GM23248 (cell line): ENCODE measurements around the gene DCUN1D3. TPM values are rescaled to one million over a fixed set of nuclear protein-coding genes. Genes with fewer than 3 reads are reported as not detected.

ENCODE experiments used
- DNase-seq: peaks from one replicate; pipeline ENCODE4 v3.0.0-alpha.2; 2015
- H2AFZ ChIP-seq: fragments of 200-600 bp; sonication (generic); 2 replicates; pipeline ENCODE4 v1.6.1; 2016; ENCODE audit warnings: antibody characterized with exemption
- H3F3A ChIP-seq: fragments of 200-600 bp; sonication (generic); 2 replicates; pipeline ENCODE4 v1.6.1; 2016; ENCODE audit warnings: mild to moderate bottlenecking, antibody characterized with exemption, mixed run types; ENCODE audit not compliant: insufficient read depth
- H3K27ac ChIP-seq: fragments of 200-600 bp; sonication (generic); 2 replicates; pipeline ENCODE4 v1.5.1; 2016; ENCODE audit warnings: mild to moderate bottlenecking
- H3K27me3 ChIP-seq: fragments of 200-600 bp; sonication (generic); replicated peaks from 2 replicates; pipeline ENCODE4 v1.6.1; 2016; ENCODE audit warnings: mild to moderate bottlenecking; ENCODE audit not compliant: insufficient read depth
- H3K36me3 ChIP-seq: fragments of 200-600 bp; sonication (generic); 2 replicates; pipeline ENCODE4 v1.6.1; 2016; ENCODE audit warnings: low read depth, mild to moderate bottlenecking
- H3K4me1 ChIP-seq: fragments of 200-600 bp; sonication (generic); 2 replicates; pipeline ENCODE4 v1.6.1; 2016; ENCODE audit warnings: mild to moderate bottlenecking; ENCODE audit not compliant: insufficient read depth
- H3K4me2 ChIP-seq: fragments of 200-600 bp; sonication (generic); one replicate; pipeline ENCODE4 v1.6.1; 2016; ENCODE audit warnings: mild to moderate bottlenecking; ENCODE audit not compliant: unreplicated experiment
- H3K4me3 ChIP-seq: fragments of 200-600 bp; sonication (generic); 2 replicates; pipeline ENCODE4 v1.5.1; 2016; ENCODE audit warnings: mild to moderate bottlenecking
- H3K79me2 ChIP-seq: fragments of 200-600 bp; sonication (generic); 2 replicates; pipeline ENCODE4 v1.6.1; 2016; ENCODE audit warnings: mild to moderate bottlenecking; ENCODE audit not compliant: insufficient read depth
- H3K9ac ChIP-seq: fragments of 200-600 bp; sonication (generic); 2 replicates; pipeline ENCODE4 v1.6.1; 2016; ENCODE audit warnings: mild to moderate bottlenecking
- H3K9me2 ChIP-seq: fragments of 200-600 bp; sonication (generic); 2 replicates; pipeline ENCODE4 v1.6.1; 2016; ENCODE audit warnings: mixed run types, mild to moderate bottlenecking, moderate library complexity; ENCODE audit not compliant: insufficient read depth
- H3K9me3 ChIP-seq: fragments of 200-600 bp; sonication (generic); one replicate; pipeline ENCODE4 v1.6.1; 2017; ENCODE audit warnings: low read depth
- H4K20me1 ChIP-seq: fragments of 200-600 bp; sonication (generic); 2 replicates; pipeline ENCODE4 v1.6.0; 2016; ENCODE audit not compliant: insufficient read depth
- EZH2 ChIP-seq: fragments of 200-600 bp; sonication (generic); IDR thresholded peaks from 2 replicates; pipeline ENCODE4 v1.6.1; 2018; ENCODE audit warnings: antibody characterized with exemption, mild to moderate bottlenecking; ENCODE audit not compliant: insufficient read depth, poor library complexity, severe bottlenecking
- EZH2phosphoT487 ChIP-seq: fragments of 200-600 bp; sonication (generic); IDR thresholded peaks from 2 replicates; pipeline ENCODE4 v1.6.1; 2018; ENCODE audit warnings: antibody characterized with exemption, moderate library complexity, mild to moderate bottlenecking, low read depth; ENCODE audit not compliant: insufficient read depth
- WGBS, 2 experiments: methylation state at CpG; one replicate each; pipeline ENCODE4 v1.1.6; 2015 to 2017; ENCODE audit warnings: low lambda C conversion rate in 2 of 2, low coverage in 1 of 2; ENCODE audit errors: missing lambda C conversion rate in 2 of 2; 5-methylcytosine and 5-hydroxymethylcytosine counted together
- in situ Hi-C: fragments of 300-500 bp; cut with MboI; formaldehyde crosslinking; loops from 2 replicates; pipeline ENCODE4 v1.15.0; 2020
- polyA plus RNA-seq: library from polyadenylated mRNA; unstranded; fragments of >200 nt; fragmentation: Nextera tagmentation; extraction: Ambion mirVana; gene quantifications from 2 replicates; pipeline ENCODE4 v1.2.1, GENCODE V29; 2016
- total RNA-seq: library from RNA; depleted of rRNA; stranded (reverse); fragments of >200 nt; shearing (Covaris generic); gene quantifications from 2 replicates; pipeline ENCODE4 v1.2.3, GENCODE V29; 2014

DCUN1D3 gene
- total and polyA plus RNA-seq, 2 experiments from 2014 or later = 15.2 to 35.2 TPM

- Histone ChIP-seq H3K9me3 (no peaks in the 10 kb centered on the region), H3K27ac (peak overlapping the region; percentile 87), H3K79me2 (peaks cover 55% of the 10 kb centered on the region), H3K36me3 (no peaks in the 10 kb centered on the region), H3F3A (peaks cover 73% of the 10 kb centered on the region), H3K4me3 (no peak overlapping the region), H3K9me2 (no peaks in the 10 kb centered on the region), H4K20me1 (no peaks in the 10 kb centered on the region), H2AFZ (no peak overlapping the region), H3K4me2 (peak overlapping the region; percentile 82), H3K27me3 (no peaks in the 10 kb centered on the region), H3K4me1 (peaks cover 56% of the 10 kb centered on the region), H3K9ac (peak overlapping the region; percentile 15; the same call in 1 of the 2 replicates)
- WGBS, 2 experiments = 64 to 71% methylated on average over 5 of the region's 5 CpGs
- no peak for TF ChIP-seq EZH2phosphoT487
- no peak for TF ChIP-seq EZH2
- in situ Hi-C loops = no loop called here
- DNase-seq = no peak
Observed at GRCh38 chr16:20903899-20904506, 3.8 kb upstream of the DCUN1D3 start.

DNA sequence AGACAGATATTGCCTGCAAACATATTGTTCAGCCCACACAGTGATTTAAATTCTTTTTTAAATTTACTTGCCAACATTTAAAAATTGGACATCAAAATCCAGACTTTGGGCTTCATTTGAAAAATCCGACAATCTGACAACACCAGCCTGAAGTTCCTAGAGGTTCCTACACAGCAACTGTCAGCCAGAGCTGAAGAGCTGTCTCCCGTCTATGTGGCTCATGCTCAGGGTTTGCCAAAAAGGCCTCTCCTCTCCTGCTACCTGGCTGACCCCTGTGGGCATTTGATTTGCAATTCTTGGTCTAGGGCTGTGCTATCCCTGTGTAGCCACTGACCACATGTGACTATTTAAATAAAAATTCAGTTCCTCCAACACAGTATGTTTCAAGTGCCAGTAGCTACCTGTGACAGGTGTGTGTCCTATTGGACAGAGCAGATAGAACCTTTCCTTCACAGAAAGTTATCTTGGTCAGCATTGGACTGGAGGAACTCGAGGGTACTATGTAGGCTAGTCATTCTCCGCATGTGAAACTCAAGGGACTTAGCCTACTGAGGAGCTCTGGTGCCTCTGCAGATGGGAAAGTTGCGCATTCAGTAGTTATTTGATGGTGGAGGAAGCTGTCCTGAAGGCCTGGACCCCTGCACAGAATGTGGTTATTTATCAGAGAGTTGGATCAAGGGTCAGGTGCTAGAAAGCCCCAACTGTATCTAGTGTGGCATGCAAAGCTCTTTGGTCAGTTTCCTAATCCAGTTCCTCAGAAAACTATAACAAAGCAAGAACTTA, 3.1 kb upstream of the DCUN1D3 start:
- Histone ChIP-seq H3K9me3 (no peaks in the 10 kb centered on the region), H3K27ac (no peak overlapping the region; the same call in 1 of the 2 replicates), H3K27me3 (no peaks in the 10 kb centered on the region), H3K9me2 (no peaks in the 10 kb centered on the region), H3K9ac (no peak overlapping the region), H3K4me3 (no peak overlapping the region), H3K4me1 (peaks cover 62% of the 10 kb centered on the region), H3F3A (peaks cover 80% of the 10 kb centered on the region), H2AFZ (no peak overlapping the region), H3K36me3 (0 out of 2 replicates have a peak, but pooled peaks cover 2% of the 10 kb centered on the region), H3K79me2 (peaks cover 60% of the 10 kb centered on the region), H4K20me1 (peaks cover 4% of the 10 kb centered on the region; the same call in 1 of the 2 replicates), H3K4me2 (peak overlapping the region; percentile 82)
- in situ Hi-C loops = no loop called here
- DNase-seq = no peak
- 77 to 79% methylated on average over 5 of the region's 5 CpGs for WGBS, 2 experiments
- TF ChIP-seq EZH2 (no peak), EZH2phosphoT487 (no peak)

DNA sequence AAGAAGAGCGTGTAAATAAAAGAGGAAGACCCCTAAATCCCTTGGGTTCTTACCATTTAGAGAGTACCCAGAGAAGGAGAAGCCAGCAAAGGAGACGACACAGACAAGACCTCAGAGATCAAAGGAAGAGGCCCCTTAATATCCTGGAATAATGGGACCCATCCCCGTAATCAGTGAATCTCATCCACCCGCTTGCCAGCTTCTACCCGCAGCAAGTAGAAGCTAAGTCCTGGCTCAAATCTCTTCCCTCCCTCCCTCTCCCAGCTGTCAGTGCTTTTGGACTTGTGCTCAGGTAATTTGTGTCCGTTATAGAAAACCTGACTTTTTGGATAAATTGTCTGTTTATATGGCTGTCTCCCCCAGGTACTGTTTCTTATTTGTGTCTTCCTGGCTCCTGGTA, 2.3 kb upstream of the DCUN1D3 start:
- Histone ChIP-seq H4K20me1 (peaks cover 8% of the 10 kb centered on the region; the same call in 1 of the 2 replicates), H3K4me3 (no peak overlapping the region), H2AFZ (no peak overlapping the region), H3K9ac (no peak overlapping the region), H3K27me3 (no peaks in the 10 kb centered on the region), H3K9me3 (no peaks in the 10 kb centered on the region), H3K79me2 (peaks cover 63% of the 10 kb centered on the region), H3K9me2 (no peaks in the 10 kb centered on the region), H3K36me3 (0 out of 2 replicates have a peak, but pooled peaks cover 3% of the 10 kb centered on the region), H3K27ac (no peak overlapping the region), H3F3A (peaks cover 82% of the 10 kb centered on the region), H3K4me2 (no peak overlapping the region), H3K4me1 (peaks cover 66% of the 10 kb centered on the region)
- WGBS, 2 experiments = 84 to 85% methylated on average over 6 of the region's 6 CpGs
- TF ChIP-seq EZH2 = no peak
- TF ChIP-seq EZH2phosphoT487 = no peak
- no peak for DNase-seq
- in situ Hi-C loops = no loop called here

DNA sequence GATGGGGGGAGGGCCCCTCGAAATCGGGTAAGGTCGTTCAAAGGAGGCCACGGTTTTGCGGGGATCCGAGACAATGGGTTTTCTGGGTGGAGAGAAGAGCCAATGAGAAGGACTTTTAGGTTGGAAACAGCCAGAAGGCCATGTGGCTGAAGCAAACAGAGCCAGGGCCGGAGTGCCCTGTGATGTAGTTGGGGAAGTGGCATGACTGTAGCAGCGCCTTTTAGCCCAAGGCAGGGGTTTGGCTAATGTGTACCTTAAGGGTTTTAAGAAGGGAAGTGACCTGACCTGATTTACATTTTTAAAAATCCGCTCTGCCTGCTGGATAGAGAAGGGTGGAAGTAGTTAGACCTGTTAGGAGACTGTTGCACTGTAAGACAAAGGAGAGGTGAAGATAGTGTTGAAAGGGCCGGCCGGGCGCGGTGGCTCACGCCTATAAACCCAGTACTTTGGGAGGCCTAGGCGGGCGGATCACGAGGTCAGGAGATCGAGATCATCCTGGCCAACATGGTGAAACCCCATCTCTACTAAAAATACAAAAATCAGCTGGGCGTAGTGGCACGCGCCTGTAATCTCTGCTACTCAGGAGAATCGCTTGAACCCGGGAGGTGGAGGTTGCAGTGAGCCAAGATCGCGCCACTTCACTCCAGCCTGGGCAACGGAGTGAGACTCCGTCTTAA, 1.4 kb upstream of the DCUN1D3 start:
- peaks cover 66% of the 10 kb centered on the region for H3K4me1 ChIP-seq
- peaks cover 72% of the 10 kb centered on the region for H3K79me2 ChIP-seq
- H3K9me3 ChIP-seq = no peaks in the 10 kb centered on the region
- H2AFZ ChIP-seq = peak overlapping the region; percentile 75
- H3K36me3 ChIP-seq = peaks cover 9% of the 10 kb centered on the region; the same call in 1 of the 2 replicates
- peak overlapping the region; percentile 97 for H3K27ac ChIP-seq
- 46% methylated on average over 27 of the region's 27 CpGs for WGBS, 2 experiments
- H3K27me3 ChIP-seq = no peaks in the 10 kb centered on the region
- no peaks in the 10 kb centered on the region for H3K9me2 ChIP-seq
- H3K4me2 ChIP-seq = peak overlapping the region; percentile 96
- H3K4me3 ChIP-seq = peak overlapping the region; percentile 88
- peak; percentile 77 for DNase-seq
- H3F3A ChIP-seq = peaks cover 80% of the 10 kb centered on the region
- H4K20me1 ChIP-seq = peaks cover 14% of the 10 kb centered on the region
- TF ChIP-seq EZH2 (no peak), EZH2phosphoT487 (no peak)
- peak overlapping the region; percentile 98 for H3K9ac ChIP-seq
- in situ Hi-C loops = no loop called here
